ENCODE data around the gene PTTG1IP. TPM values are rescaled to one million over a fixed set of nuclear protein-coding genes. Genes with fewer than 3 reads are reported as not detected.

PTTG1IP gene
- total and polyA plus RNA-seq, 2 donors (not counting 1 experiment from before 2014, with no cell fraction given) = 30.7 to 58.6 TPM

- Histone ChIP-seq H3K27me3 (replicated peaks in 1 of 4; ENCODE audit: control extremely low read depth in 1 of 4, control insufficient read depth in 3 of 4, insufficient read depth in 4 of 4, low read length in 3 of 4) (no peaks in the 10 kb centered on the region), H3K27ac (ENCODE audit: low read length in 2 of 2) (no peak overlapping the region), H4K20me1 (ENCODE audit: control insufficient read depth, insufficient read depth, low read length, poor library complexity, severe bottlenecking) (peaks cover 62% of the 10 kb centered on the region), H3K4me2 (replicated peaks; ENCODE audit: low read depth, low read length, poor library complexity, severe bottlenecking) (no peak overlapping the region), H2AFZ (ENCODE audit: insufficient read depth, low read depth, low read length, poor library complexity, severe bottlenecking) (no peak overlapping the region), H3K9ac (ENCODE audit: low read length) (no peak overlapping the region), H3K4me3 (ENCODE audit: control extremely low read depth in 1 of 5, extremely low read depth in 1 of 5, insufficient read depth in 1 of 5, low read depth in 2 of 5, low read length in 4 of 5) (no peak overlapping the region), H3K4me1 (ENCODE audit: control insufficient read depth in 2 of 2, insufficient read depth in 2 of 2, low read length in 2 of 2) (peaks cover 5 to 16% of the 10 kb centered on the region in 2 donors), H3K36me3 (replicated peaks in 1 of 2; ENCODE audit: control extremely low read depth in 1 of 2, control insufficient read depth in 1 of 2, extremely low read depth in 1 of 2, insufficient read depth in 2 of 2, low read length in 1 of 2) (peaks cover 0 to 4% of the 10 kb centered on the region in 2 experiments), H3K9me3 (ENCODE audit: control extremely low read depth in 1 of 3, control insufficient read depth in 2 of 3, insufficient read depth in 1 of 3, low read length in 2 of 3) (peaks cover 0 to 5% (median 0%) of the 10 kb centered on the region in 3 donors), H3K79me2 (ENCODE audit: control insufficient read depth, insufficient read depth, low read length) (peaks cover 45% of the 10 kb centered on the region)
- Mint-ChIP-seq H3K9me3 (ENCODE audit: insufficient read depth) (no peaks in the 10 kb centered on the region), H3K27ac (peak overlapping the region; percentile 74), H3K27me3 (no peaks in the 10 kb centered on the region), H3K4me3 (peak overlapping the region; percentile 78), H3K4me1 (peaks cover 10% of the 10 kb centered on the region)
- ChIA-PET CTCF (interaction anchor here (1.1 kb wide), 1 partner anchor 23 kb away, joined by 3 read pairs; no protein-coding TSS in a partner anchor), POLR2A (no interaction called here)
- TF ChIP-seq EZH2 (IDR thresholded peaks at IDR 0.05; ENCODE audit: borderline replicate concordance, insufficient read depth, low read depth, low read length, poor library complexity, severe bottlenecking) (no peak), CTCF (IDR thresholded peaks at IDR 0.05) (no peak)
- intact Hi-C loops (cut with micrococcal nuclease) = loop anchor here (2.0 to 10.0 kb wide), 4 partner anchors 116 to 1841 kb away; partner anchors contain the start of genes ADARB1, CFAP410 and PKNOX1
- WGBS (ENCODE audit: insufficient coverage) = 91% methylated on average over 9 of the region's 10 CpGs
- ATAC-seq (ENCODE audit: low read depth) (no peak), DNase-seq (no peak)
These were observed 57.5 kb downstream of the PTTG1IP start for GRCh38 chr21:44815852-44816628.

- Histone ChIP-seq H3K4me1 (ENCODE audit: control insufficient read depth in 2 of 2, insufficient read depth in 2 of 2, low read length in 2 of 2) (peaks cover 5 to 16% of the 10 kb centered on the region in 2 donors), H3K27me3 (replicated peaks in 1 of 4; ENCODE audit: control extremely low read depth in 1 of 4, control insufficient read depth in 3 of 4, insufficient read depth in 4 of 4, low read length in 3 of 4) (no peaks in the 10 kb centered on the region), H3K4me2 (replicated peaks; ENCODE audit: low read depth, low read length, poor library complexity, severe bottlenecking) (no peak overlapping the region), H3K36me3 (replicated peaks in 1 of 2; ENCODE audit: control extremely low read depth in 1 of 2, control insufficient read depth in 1 of 2, extremely low read depth in 1 of 2, insufficient read depth in 2 of 2, low read length in 1 of 2) (peaks cover 0 to 8% of the 10 kb centered on the region in 2 experiments), H3K9me3 (ENCODE audit: control extremely low read depth in 1 of 3, control insufficient read depth in 2 of 3, insufficient read depth in 1 of 3, low read length in 2 of 3) (peaks cover 0 to 3% (median 0%) of the 10 kb centered on the region in 3 donors), H4K20me1 (ENCODE audit: control insufficient read depth, insufficient read depth, low read length, poor library complexity, severe bottlenecking) (peaks cover 70% of the 10 kb centered on the region), H2AFZ (ENCODE audit: insufficient read depth, low read depth, low read length, poor library complexity, severe bottlenecking) (no peak overlapping the region), H3K79me2 (ENCODE audit: control insufficient read depth, insufficient read depth, low read length) (peaks cover 54% of the 10 kb centered on the region), H3K4me3 (ENCODE audit: control extremely low read depth in 1 of 5, extremely low read depth in 1 of 5, insufficient read depth in 1 of 5, low read depth in 2 of 5, low read length in 4 of 5) (no peak overlapping the region), H3K9ac (ENCODE audit: low read length) (no peak overlapping the region), H3K27ac (ENCODE audit: low read length in 2 of 2) (no peak overlapping the region)
- ATAC-seq (ENCODE audit: low read depth) = no peak
- intact Hi-C loops (cut with micrococcal nuclease) = loop anchor here (5.0 to 10.0 kb wide), 3 partner anchors 117 to 1840 kb away; partner anchors contain the start of genes ADARB1 and PKNOX1
- TF ChIP-seq EZH2 (IDR thresholded peaks at IDR 0.05; ENCODE audit: borderline replicate concordance, insufficient read depth, low read depth, low read length, poor library complexity, severe bottlenecking) = no peak
- no peak for TF ChIP-seq CTCF (IDR thresholded peaks at IDR 0.05)
- WGBS (ENCODE audit: insufficient coverage) = 97% methylated on average over 7 of the region's 8 CpGs
- CTCF ChIA-PET = interaction anchor here (1.1 to 1.3 kb wide), 3 partner anchors 10 to 60 kb away, joined by 3 to 4 read pairs (median 3); no protein-coding TSS in a partner anchor
- POLR2A ChIA-PET = no interaction called here
- no peak overlapping the region for H3K27ac Mint-ChIP-seq
- H3K4me1 Mint-ChIP-seq = peaks cover 12% of the 10 kb centered on the region
- no peaks in the 10 kb centered on the region for H3K9me3 Mint-ChIP-seq (ENCODE audit: insufficient read depth)
- no peaks in the 10 kb centered on the region for H3K27me3 Mint-ChIP-seq
- no peak for DNase-seq
- H3K4me3 Mint-ChIP-seq = no peak overlapping the region
These were observed 58.3 kb downstream of the PTTG1IP start for GRCh38 chr21:44815225-44815624.
